Measurements from ENCODE around the gene ALOXE3.
"Not testable (repeated sequence)": the region's sequence is repeated elsewhere in the genome, so short reads cannot be mapped to it uniquely, and the experiment has no call there.

Gene ALOXE3

DNA sequence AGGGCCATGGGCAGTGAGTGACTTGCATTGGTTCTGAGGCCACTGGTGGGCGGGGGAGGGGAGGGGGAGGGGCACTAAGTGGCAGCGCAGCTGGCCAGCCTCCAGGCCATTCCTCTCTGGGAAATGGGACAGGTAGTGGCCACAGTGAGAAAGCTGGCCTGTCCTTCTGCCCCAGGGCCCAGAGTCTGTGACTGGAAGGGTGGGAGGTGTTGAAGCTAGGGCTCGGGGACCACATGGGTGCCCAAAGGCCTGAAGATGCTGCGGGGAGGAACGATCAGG lies 30.4 kb downstream of the ALOXE3 start:
- no peak for DNase-seq

DNA sequence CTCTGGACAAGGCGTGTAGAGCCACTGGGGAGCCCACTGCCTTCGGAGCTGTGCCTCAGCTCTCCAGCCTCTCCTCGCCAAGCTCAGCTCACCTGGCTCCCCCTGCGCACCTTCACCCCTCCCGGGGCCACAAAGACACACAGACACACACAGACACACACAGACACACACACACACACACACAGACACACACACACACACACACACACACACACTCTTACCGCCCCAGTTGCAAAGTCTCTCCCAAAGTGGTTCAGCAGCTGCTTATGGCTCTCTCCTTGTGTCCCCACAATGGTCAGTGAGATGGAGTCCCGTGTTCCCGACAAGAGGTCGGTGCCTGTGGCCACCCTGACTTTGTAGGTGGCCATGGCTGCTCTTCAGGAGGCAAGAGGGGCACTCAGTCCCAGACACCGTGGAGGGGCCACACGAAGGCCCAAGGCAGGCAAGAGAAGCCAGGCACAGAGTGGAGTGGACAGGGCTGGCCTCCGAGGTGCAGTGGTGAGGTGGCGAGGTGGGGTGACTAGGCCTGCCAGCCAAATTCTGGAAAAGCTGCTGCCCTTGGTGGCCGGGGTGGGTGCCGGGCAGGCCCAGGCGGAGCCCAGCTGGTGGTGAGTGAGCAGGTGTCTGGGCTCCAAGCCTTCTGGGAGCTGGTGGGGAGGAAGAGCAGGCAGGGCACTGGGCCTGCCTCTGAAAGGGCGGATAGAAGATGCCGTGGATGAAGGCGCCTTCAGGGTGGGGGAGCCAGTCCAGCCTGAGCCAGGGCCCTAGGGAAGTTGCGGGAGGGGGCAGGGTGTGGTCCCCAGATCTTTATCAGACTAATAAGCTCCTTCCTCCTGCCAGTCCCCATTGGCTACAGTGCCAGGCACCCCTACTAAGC lies 31.0 kb downstream of the ALOXE3 start, which contains the start of gene ALOX12B:
TSS of gene ALOX12B (minus strand) at position 642 of the 877 bp plus-strand sequence. CDS start at position 368, 274 bp downstream.
- DNase-seq, result no peak

DNA sequence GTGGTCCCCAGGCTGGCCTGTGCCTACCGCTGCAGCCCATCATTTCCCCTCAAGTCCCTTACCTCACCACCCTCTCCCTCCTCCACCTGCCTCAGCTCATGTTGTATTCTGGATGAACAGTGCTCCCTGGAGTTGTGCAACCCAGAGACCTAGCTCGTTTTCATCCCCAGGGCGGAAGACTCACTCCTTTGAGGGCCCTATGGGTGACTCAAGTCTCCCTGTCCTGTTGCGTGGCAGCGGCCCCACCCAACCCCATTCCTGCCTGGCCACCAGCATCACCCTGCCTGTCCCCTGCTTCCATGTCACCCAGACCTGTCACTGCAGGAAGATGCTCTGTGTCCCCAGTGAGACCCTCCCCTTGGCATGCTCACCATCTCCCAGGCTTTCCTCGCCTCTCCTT lies 34.1 kb downstream of the ALOXE3 start:
- DNase-seq, result no peak

DNA sequence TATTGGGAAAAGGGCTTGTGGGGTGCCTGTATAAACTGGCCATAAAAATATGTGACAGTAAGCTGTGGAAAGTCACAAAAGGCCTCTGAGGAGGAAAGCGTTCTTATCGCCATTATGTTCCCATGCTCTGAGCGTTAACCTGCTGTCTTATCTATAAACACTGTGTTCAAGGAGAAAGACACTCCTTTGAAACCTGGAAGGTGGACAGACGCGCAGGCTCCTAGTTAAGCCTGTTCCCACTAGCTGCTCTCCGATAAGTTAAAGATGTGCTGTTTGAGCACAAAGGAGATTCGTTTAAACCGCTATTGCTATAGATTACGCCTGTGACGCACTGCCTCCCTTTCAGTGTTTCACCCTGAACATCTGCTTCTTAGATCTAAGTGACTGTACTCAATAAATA lies 36.0 kb downstream of the ALOXE3 start:
- no peak for DNase-seq

DNA sequence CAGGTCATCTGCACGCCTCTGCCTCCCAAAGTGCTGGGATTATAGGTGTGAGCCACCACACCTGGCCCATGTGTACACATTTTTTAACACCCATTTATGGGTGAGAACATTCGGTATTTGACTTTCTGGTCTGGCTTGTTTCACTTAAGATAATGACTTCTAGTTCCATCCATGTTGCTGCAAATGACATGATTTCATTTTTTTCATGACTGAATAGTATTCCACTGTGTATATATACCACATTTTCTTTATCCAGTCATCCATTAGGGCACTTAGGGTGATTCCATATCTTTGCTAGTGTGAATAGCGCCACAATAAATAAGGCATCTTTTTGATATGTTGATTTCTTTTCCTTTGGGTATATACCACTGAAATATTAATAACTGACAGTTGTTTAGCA lies 36.4 kb downstream of the ALOXE3 start:
- no peak for DNase-seq

DNA sequence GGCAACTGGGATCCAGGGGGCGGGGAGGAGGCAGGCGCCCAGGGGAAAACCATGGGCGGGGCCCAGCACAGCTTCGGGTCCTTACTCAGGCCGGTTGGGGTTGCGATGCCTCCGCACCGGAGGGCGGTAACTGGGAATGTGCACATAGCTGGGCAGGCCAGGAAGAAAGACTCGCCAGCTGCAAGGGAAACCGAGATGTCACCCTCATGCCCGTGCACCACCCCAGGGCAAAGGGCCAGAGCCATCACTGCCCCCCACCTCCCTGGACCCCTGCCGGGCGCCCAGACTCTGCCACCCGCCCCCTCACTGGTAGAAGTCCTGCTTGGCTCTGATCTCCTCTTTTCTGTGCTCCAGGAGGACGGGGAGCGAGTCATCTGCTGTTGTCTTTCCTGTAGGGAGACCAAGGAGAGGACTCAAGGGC lies 37.5 kb downstream of the ALOXE3 start:
- no peak for DNase-seq

DNA sequence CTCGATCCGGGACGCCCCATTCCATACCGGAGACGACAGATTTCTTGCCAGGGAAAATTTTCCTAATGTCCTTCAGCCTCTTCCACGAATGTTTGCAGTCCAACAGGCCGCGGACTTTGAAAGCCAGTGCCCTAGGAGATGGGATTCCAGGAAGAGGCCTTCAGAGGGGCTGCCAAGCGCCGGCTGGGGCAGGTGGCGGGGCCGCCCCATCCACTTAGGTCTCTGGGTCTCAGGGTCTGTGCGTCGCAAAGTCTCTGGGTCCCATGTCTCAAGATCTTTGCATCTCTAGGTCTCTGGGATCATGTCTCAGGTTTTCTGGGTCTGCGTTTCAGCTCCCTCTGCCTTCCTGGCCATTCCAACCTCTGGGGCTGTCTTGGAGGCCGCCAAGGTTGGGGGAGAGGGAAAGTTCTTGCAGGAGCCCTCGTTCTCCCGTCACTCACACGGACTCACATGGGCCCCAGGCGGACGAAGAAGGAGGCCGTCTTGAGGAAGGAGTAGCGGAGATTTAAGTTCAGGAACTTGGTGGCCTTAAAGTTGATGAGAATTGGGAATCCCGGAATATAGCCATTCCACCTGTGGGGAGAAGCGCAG lies 38.0 kb downstream of the ALOXE3 start:
- no peak for DNase-seq

DNA sequence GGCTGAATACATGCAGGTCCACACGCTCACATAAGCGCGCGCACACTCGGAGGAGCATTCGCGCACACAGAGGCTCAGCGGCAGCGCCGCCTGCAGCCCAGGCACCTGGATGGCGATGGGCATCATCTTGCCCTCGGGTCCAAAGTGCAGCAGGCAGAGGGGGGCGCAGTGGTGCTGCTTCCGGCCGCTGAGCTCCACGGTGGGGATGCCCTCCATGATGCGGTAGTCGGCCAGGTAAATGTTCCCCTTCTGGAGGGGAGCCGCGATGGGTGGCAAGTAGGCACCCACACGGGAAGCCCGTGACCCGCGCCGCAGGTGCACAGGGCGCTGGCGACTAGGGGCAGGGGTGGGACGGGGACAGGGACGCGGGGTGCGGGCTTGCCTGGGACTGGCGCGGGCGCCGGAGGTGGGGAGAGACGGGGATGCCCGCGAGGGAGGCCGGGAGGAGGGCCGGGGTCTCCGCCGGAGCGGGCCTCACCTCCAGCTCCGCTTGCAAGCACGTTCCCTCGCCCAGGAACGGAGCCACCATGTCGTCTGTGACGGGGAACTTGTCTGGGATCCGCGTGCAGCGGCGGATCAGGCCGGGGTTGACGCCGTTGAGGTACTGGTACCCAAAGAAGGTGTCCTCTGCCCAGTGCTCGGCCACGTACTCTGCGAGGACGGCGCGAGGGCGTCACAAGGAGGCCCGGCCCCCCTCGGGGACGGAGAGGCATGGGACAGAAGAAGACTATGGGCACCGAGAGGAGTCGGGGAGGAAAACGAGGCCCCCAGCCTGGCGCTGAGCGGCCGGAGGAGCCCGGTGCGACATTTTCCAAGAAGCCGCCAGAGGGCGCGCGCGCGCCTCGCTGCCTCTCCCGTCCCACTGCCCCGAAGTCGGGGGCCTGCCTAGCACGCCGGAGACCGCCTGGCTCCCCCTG lies 38.8 kb downstream of the ALOXE3 start:
- peak; percentile 74 to 80 for DNase-seq

DNA sequence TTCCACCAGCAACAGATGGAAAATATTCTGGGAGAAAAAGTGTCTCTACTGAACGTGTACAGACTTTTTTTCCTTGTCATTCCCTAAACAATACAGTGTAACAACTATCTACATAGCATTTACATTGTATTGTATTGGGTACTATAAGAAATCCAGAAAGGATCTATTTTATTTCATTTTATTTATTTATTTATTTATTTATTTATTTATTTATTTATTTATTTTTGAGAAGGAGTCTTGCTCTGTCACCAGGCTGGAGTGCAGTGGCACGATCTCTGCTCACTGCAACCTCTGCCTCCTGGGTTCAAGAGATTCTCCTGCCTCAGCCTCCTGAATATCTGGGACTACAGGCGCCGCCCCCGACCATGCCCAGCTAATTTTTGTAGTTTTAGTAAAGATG lies 40.4 kb downstream of the ALOXE3 start:
- DNase-seq, result not testable (repeated sequence)

DNA sequence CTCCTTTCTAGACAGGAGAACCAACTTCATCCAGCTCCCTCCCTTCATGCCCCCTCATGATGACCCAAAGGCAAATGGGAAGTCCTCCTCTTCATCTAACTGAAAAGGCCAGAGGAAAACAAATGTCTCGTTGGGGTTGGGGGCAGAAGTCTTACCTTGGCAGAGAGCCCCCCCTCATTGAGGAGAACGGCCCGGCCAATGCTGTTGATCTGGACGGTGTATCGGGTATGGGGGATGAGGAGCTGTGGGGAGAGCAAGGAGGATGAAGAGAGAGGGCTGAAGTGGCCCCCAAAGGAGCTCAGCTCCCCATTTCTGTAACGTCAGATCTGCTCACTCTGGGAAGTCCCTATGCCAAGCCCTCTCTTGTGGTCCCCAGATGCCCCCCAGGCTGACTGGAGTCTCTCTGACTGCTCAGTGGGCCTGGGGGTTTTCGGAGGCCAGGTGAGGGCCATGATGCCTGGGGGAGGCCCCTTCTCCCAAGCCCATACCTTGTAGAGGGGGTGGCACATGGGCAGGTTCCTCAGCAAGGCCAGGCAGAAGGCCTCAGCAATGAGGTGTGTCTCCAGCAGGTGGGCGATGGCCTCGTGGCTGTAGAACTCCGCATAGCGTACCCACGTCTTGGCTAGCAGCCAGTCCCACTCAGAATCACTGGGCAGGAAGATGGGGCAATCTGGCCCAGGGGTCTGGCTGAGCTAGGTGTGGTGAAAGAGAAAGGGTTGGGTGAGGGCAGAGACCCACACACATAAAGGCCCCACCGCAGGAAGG lies 41.6 kb downstream of the ALOXE3 start:
- no peak for DNase-seq

DNA sequence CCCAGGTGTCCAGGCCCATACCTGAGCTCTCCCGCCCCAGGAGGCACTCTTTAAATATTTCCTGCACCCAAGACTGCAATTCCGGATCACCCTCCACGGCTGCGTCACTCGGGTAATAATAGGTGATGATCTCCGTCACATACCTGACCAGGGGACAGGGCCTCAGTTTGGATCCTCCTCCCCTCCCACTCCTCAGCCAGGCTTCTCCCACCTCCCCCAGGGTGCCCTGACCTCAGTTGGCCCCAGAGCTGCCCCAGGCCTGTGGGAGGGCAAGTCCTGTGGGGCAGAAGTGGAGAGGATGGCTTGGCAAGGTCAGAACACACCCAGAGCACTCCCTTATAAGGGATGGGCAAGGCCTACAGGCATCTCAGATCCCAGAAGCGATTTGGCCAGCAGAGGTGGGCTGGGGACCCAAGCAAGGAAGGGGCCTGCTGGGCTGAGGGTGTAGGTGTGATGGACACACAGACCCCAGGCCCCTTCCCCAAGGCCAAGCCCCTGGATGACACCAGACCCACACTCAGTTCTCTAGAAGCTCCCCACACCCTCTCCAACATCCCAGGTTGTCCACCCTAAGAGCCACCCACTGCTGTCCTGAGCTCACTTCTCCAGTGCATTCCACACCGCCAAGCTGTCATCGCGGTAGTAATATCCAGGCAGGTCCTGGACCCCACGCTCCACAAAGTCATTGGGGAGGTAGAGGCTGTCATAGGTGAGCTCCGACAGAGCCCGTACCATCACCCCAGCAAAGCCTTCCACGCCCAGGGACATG lies 42.6 kb downstream of the ALOXE3 start:
- no peak for DNase-seq

DNA sequence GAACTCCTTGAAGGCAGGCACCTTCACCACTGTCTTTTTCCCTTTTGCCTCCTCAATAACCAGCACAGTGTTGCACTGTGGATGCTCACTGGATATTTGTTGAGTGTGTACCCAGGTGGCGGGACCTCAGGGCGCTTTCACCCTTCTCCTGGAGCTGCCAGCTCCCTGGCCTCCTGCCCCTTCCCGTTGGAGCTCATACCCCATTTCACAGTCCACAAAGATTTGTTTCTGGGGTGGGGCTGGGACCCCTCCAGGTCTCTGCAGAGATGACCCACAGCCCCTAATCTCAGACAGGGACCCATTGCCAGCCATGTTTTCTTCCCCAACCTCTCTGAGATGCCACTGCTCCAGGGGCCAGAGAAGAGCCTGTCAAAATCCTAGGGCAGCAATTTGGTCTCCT lies 43.2 kb downstream of the ALOXE3 start:
- no peak for DNase-seq

DNA sequence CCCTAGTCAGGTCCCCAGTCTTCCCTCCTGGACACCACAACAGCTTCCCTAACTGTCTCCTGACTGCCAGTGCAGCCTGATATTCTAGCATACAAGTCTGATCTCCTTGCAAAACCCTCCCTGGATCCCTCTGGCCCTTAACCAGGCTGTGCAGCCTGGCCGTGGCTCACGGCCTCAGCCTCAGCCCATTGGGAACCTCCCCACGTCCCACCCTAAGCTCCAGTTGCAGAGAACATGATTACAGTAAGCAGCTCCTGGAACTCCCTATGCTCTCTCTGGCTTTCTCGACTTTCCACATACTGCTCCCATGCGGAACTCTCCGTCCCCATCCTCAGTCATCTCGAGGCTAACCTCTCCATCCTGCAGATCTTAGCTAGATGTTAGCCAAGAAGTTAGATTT lies 43.8 kb downstream of the ALOXE3 start:
- no peak for DNase-seq

DNA sequence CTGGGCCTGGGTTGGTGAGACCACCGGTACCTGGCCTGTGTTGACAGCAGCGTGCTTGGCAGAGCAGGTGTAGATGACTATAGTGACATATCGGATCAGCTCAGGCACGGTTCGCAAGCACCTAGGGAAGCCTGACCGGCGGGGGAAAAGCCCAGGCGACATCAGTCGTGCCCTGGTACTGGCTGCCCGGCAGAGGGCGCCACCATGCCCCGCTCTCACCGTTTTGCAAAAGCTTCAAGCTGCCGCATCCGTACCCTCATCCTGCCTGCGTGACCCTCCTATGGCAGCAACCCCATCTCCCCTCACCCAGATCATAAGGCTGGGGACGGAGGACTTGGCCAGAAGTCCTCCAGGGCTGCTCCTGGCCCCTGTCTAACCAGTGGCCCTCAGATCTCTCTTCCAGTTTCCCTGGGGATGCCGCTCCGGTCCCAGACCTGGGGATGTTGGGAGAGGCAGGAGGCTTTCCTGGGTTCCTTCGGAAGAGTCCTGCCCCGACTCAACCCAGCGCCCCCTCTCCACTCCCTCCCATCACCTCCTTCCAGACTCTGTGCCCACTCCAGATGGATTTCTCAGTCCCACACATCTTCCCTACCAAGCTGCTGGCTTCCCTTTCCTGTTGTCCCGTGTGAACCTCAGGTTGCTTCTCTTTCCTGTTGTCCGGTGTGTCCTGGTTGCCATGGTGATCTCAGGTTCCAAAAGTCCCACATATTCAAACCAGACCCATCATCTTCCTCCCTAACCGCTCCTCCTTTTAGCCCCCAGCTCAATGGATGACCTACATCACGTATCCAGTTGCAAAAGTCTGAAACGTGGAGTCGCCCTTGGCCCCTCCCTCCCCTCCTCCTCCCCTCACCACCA lies 44.5 kb downstream of the ALOXE3 start:
- peak; percentile 87 to 89 for DNase-seq

DNA sequence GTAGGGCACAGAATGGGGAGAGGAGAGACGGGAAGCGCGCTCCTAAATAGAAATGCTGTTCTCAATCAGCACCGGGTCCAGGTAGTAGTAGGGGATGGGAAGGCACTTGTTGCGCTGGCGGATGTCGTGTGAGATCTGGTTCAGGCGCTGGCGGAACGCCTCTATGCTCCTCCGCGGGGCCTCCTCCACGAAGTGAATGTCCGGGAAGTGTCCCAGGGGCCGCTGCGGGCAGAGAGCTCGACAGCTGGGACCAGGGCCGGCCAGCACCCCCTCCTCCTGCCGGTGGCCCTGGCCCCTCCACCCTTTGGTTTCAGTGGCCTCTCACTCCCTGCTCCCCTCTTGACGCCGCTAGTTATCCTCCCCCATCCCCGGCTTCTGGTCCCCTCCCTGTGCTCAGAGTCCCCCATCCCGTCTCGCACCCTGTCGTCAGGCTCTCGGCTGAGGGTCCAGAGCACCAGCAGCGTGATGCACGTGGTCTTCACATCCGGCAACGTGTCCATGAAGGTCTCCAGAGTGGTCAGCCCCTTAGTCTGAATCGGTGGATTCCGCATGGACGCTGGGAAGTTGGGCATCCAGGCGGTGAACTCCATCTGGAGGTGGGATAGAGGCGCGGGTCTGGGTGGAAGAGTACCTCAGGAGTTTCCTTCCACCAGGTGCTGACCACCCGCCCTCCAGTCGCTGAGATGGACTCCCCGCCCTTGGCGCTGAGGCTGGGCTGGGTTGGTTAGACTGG lies 45.4 kb downstream of the ALOXE3 start:
- no peak for DNase-seq

DNA sequence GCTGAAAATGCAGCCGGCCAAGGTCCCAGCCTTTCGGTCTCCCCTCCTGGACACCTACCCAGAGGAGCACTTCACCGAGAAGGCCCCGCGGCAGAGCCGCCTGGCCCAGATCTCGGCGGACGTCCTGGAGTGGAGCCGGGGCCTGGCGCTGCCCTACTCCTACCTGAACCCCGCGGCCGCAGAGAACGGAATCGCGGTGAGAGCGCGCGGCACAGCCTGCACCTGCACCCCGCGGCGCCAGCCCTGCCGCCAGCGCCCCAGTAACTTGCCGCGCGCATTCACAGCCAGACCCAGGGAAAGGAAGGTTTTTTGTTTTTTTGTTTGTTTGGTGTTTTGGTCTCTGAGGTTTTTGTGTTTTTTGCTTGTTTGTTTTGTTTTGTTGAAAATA lies 46.0 kb downstream of the ALOXE3 start:
- no peak for DNase-seq

DNA sequence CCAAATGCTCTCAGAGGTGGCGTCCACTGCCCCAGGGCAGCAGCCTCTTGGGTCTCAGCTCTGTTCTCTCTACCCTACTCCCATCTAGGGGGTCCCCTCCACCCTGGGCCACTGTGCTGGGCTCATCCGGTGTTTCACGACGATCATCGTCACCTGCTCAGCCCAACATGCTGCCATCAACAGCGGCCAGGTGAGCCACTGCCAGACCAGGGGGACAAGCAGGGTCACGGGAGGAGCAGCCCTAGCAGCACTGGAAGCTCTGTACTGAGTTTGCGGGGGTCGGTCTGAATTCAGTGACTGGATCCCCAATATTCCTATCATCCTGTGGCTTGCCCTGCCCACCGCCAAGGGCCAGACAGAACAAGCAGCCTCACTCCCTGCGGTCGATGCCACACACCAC lies 46.8 kb downstream of the ALOXE3 start:
- no peak for DNase-seq

DNA sequence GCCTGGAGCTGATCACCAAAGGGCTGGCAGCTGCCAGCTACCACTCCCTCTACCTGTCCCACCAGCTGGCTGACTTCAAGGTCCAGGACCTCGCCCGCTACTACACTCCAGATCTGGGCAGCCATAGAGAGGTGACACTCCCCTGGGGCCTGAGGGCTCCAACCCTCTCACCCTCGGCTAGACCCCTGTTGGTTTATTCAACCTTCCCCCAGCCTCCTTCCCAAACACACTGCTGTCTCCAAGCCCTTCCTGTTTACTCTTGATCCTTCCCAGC lies 48.8 kb downstream of the ALOXE3 start:
- DNase-seq, result no peak

DNA sequence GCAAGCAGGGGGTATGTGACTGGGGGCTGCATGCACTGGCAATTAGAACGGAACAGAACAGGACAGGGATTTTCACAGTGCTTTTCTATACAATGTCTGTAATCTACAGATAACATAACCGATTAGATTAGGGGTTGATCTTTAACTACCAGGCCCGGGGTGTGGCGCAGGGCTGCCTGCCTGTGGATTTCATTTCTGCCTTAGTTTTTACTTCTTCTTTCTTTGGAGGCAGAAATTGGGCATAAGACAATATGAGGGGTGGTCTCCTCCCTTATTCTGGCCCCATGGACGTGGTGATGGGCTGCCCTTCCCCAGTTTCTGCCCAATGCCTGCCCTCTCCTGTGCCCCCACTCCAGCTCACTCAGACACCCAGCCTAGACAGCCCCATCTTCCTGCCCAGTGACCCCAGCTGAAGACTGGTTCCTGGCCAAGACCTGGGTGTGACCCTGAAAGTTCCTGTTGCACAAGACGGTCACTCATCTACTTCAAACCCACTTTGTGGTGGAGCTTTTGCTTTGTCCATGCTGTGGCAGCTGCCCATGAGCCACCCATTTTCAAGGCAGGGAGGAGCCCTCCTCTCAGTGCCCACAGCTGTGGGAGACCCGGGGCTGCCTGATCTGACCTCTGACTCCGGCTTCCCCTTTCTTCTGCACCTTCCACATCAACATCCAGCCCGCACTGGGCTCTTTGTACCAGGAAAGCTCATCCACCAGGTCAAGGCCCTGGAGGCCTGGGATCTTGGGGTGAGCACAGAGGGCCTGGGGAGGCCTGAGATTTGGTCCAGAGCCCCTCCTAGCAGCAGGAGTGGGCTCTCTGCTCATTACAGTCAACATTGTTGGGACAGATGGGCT lies 49.4 kb downstream of the ALOXE3 start:
- no peak for DNase-seq

DNA sequence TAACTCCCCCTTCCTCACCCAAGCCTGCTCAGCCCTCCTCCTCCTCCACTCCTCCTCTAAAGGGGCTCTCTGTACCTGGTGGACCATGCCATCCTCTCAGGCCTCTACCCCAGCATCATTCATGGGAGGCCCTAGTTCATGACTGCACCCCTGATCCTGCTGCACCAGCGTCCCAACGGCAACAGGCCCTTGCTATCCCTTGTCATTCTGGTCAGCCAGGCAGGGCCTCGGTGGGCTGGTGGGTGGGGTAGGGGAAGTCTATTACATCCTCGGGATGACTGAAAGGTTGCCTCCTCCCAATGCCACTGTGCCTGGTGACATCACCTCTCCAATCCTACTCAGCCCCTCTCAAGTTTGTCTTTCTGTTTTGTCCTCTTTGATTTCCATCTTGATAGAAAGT lies 50.5 kb downstream of the ALOXE3 start:
- no peak for DNase-seq
